GM12865 (cell line): ENCODE data around the gene PRKCH.

Experiments used
- DNase-seq: peaks from one replicate; pipeline ENCODE4 v3.0.0; 2010; ENCODE audit warnings: low read depth
- H3K4me3 ChIP-seq: 2 replicates; pipeline ENCODE4 v1.5.1; 2011; ENCODE audit warnings: mild to moderate bottlenecking, low read depth, low read length, control low read depth
- TF ChIP-seq, protein P1 (sequence below): IDR thresholded peaks from 2 replicates; pipeline ENCODE4 v1.5.1; 2011; ENCODE audit warnings: low read length, control low read depth, low read depth, inconsistent platforms; ENCODE audit not compliant: insufficient read depth; ENCODE audit errors: missing control alignments

Gene PRKCH

GRCh38 chr14:61498811-61499210 is 177.4 kb downstream of the PRKCH start:
- DNase-seq, result no peak
- H3K4me3 ChIP-seq, result no peak overlapping the region
- TF ChIP-seq, protein P1, sequence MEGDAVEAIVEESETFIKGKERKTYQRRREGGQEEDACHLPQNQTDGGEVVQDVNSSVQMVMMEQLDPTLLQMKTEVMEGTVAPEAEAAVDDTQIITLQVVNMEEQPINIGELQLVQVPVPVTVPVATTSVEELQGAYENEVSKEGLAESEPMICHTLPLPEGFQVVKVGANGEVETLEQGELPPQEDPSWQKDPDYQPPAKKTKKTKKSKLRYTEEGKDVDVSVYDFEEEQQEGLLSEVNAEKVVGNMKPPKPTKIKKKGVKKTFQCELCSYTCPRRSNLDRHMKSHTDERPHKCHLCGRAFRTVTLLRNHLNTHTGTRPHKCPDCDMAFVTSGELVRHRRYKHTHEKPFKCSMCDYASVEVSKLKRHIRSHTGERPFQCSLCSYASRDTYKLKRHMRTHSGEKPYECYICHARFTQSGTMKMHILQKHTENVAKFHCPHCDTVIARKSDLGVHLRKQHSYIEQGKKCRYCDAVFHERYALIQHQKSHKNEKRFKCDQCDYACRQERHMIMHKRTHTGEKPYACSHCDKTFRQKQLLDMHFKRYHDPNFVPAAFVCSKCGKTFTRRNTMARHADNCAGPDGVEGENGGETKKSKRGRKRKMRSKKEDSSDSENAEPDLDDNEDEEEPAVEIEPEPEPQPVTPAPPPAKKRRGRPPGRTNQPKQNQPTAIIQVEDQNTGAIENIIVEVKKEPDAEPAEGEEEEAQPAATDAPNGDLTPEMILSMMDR, result no peak

DNA sequence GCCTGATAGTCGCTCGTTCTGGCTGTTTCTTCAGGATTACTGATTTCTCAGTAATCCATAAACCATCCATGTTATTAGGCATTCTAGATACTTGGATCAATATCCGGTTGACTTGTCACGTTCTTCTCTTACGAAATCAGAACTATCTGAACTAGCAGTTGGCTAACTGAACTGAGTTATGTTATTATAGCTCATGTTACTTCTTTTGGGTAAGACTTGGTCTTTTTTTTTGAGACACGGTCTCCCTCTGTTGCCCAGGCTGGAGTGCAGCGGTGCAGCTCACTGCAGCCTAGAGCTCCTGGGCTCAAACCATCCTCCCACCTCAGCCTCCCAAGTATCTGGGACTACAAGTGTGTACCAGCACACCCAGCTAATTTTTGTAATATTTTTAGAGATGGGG is 178.6 kb downstream of the PRKCH start:
- DNase-seq, result no peak
- TF ChIP-seq, protein P1, result no peak
- H3K4me3 ChIP-seq, result no peak overlapping the region

DNA sequence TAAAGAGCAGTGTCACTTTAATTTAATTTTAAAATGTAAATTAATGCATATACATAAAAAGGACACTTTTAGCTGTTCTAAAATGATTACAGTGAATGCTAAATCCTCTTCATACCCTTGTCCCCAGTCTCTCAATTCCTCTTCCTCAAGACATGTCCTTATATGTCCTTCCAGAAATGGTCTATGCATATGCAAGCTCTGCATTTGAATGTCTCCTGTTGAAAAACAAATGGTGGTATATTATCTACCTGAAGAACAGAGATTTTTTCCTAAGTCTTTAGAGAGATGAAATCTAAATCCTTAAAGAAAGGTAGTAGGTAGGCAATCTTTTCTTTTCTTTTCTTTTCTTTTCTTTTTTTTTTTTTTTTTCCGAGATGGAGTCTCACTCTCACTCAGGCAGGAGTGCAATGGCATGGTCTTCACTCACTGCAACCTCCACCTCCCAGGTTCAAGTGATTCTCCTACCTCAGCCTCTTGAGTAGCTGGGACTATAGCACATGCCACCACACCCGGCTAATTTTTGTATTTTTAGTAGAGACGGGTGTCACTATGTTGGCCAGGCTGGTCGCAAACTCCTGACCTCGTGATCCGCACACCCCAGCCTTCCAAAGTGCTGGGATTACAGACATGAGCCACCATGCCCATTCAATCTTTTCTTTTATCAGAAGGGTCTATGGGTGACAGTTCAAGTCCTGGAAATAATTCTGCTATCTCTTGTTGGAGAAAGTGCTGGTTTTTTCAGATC is 180.5 kb downstream of the PRKCH start:
- TF ChIP-seq, protein P1, result no peak
- no peak for DNase-seq
- peak overlapping the region; percentile 48 for H3K4me3 ChIP-seq

DNA sequence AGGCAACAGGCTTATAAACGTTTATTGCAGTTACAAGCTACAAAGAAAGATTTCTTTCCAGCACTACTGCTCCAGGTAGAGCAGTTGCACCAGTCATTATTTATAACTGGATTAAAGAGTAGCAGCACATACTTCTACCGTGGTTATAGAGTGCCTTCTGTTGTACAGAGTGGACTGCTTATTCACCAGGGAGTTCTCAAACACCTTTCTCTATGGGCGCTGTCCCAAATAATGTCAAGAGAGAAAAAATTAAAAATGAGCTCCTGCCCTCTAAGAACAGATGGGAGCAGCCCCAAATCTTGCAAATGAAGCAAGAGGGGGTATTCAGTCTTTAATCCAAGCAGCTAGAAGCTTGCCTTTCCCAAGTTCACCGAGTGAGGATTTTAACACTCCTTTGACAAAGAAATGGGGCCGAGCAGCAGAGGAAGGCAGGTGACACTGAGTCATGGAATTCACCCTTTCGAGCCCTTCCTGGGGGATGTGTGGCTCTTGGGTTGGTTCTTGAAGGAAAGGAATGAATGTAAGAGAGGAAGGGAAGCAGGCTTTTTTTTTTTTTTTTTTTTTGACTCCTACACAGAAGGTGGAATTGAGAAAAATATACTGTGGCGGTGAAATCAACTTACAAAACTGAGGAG is 181.2 kb downstream of the PRKCH start:
- TF ChIP-seq, protein P1, result no peak
- H3K4me3 ChIP-seq, result peak overlapping the region; percentile 48
- peak; percentile 42 for DNase-seq

GRCh38 chr14:61503167-61503801 is 181.9 kb downstream of the PRKCH start:
- H3K4me3 ChIP-seq, result peak overlapping the region; percentile 48
- TF ChIP-seq, protein P1, result no peak
- peak; percentile 88 for DNase-seq

GRCh38 chr14:61504901-61505300 is 183.5 kb downstream of the PRKCH start:
- no peak for DNase-seq
- no peak overlapping the region for H3K4me3 ChIP-seq
- TF ChIP-seq, protein P1, result no peak
